ENCODE measurements around the gene RYR3.
"Not testable (repeated sequence)": the region's sequence is repeated elsewhere in the genome, so short reads cannot be mapped to it uniquely, and the experiment has no call there.

RYR3 gene

GRCh38 chr15:33569036-33569435 lies 258.3 kb downstream of the RYR3 start:
- no peak for FAIRE-seq
- DNase-seq (ENCODE audit: low spot score), result no peak

GRCh38 chr15:33577911-33578310 lies 267.1 kb downstream of the RYR3 start:
- not testable (repeated sequence) for FAIRE-seq; DNase-seq (ENCODE audit: low spot score)

DNA sequence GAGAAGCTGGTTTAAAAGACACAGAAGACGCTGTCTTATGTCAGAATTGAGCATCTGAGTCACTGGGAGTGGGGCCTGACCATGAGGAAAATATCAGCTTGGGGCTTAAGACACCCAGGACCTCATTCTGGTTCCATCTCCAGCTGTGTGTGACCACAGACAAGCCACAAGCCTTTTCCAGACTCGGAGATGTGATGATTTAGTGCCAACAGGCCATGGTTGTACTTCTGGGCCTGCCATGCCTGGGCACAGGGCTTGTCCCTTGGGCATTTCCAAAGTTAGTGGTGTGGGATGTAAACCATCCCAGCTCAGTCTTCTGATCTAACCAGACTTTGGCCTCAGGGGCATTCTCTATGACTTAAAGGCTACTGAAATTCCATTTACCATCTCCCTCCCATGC lies 269.8 kb downstream of the RYR3 start:
- FAIRE-seq, result no peak
- DNase-seq (ENCODE audit: low spot score), result peak; percentile 8

DNA sequence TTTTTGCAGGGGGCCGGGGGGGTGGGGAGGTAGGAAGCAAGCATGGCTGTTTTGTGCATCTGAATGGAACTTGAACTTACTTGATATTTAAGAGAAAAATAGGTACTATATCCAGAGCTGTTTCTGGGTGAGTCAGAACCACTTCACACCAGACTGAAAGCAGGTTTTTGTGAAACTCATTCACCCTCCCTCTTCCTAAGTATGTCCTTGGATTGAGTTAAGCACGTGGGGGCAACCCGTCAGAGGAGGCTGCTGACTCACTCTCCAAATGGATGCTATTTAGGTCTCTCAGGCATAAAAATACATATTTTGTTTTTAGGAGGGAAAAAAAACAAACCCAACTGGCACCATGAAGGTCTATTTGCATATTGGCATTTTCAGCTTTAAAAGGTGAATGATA lies 270.3 kb downstream of the RYR3 start:
- DNase-seq (ENCODE audit: low spot score) (peak; percentile 54), FAIRE-seq (no peak)

DNA sequence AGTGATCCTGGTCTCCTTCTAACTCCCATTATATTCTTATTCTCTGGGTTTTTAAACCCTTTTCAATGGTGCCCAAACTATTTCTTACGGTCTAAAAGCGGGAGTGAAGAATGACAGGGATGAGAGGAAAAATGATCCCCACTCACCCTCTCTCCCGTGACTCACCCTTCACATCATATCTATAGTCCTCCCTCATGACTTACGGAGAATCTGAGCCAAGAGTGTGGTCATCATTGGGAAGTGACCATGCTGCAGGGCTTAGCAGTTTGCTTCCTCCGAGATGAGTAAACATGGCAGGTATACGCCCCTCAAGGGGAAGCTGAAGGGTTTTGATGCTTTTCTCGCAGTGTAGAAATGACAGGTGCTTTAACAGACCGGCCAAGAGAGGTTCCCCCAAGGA lies 274.0 kb downstream of the RYR3 start:
- DNase-seq (ENCODE audit: low spot score), result peak; percentile 40

GRCh38 chr15:33586786-33587697 lies 276.3 kb downstream of the RYR3 start:
- DNase-seq (ENCODE audit: low spot score) (no peak), FAIRE-seq (no peak)

More for the DNA sequence above, 274.0 kb downstream of the RYR3 start:
- FAIRE-seq, result no peak

DNA sequence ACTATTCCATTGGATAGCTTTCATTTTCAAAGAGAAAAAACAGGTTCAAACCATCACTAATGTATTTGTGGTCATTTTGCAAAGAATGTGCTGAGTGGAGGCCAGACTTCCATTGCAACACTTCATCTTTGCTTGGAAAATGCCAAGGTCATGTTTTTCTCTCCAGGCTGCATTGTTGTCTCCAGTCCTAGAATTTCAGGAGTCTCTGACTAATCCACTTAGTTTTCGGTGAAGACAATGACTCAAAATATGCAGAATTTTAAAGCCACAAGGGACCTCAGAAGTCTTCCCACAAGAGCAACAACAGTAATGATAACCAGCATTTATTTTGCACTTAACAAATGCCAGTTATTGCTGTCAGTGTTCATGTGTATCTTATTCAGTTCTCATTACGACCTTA lies 277.0 kb downstream of the RYR3 start:
- no peak for FAIRE-seq
- DNase-seq (ENCODE audit: low spot score), result peak; percentile 37

DNA sequence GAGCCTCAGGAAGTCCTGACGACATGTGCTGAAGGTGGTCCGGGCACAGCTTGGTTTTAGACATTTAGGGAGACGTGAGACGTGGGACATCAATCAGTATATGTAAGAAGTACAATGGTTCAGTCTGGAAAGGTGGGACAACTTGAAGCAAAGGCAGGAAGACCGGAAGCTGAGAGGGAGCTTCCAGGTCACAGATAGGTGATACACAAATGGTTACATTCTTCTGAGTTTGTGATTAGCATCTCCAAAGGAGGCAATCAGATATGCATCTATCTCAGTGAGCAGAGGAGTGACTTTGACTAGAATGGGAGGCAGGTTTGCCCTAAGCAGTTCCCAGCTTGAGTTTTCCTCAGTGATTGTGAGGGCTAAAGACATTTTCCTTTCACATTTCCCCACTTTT lies 282.1 kb downstream of the RYR3 start:
- DNase-seq (ENCODE audit: low spot score) (no peak), FAIRE-seq (no peak)

- not testable (repeated sequence) for DNase-seq (ENCODE audit: low spot score); FAIRE-seq
Measured at GRCh38 chr15:33598382-33598781, 287.6 kb downstream of the RYR3 start.

DNA sequence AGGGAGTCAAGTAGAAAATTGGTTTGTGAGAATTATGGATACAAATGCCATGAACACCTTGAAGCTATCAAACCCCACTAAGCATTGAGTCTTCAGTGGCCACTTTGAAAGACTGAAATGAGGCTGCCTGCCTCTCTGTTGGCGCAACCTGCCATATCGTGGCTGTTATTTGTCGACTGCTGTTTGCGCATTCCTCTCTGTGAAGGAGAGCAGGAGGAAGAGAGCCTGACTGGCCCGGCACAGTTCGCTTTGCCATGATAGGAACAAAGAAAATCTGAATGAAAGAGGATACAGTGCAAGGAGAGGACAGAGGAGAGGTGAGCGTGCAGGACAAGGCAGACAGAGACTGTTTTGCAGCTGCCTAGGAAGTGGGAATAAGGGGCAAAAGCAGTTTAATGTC lies 289.4 kb downstream of the RYR3 start:
- FAIRE-seq, result no peak
- no peak for DNase-seq (ENCODE audit: low spot score)

- DNase-seq (ENCODE audit: low spot score) (no peak), FAIRE-seq (no peak)
Measured at GRCh38 chr15:33601461-33601860, 290.7 kb downstream of the RYR3 start.

DNA sequence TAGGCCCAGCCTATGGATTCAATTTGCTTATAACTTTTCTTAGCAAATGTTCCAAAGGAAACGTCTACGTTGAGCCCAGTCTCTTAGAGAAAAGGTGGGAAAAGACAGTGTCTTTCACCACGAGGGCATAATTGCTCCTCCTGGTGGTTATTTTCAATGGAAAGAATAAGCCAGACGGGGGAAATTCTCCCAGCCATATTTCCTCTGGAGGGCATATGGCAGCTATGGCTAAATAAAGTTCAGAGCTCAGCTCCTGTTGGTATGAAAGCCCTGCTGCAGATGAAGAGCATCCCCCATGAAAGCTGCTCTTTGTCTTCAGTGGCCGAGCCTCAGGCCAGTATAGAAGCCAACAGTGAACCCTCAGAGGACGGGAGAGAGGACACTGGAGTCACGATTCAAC lies 297.9 kb downstream of the RYR3 start:
- DNase-seq (ENCODE audit: low spot score) (no peak), FAIRE-seq (no peak)

DNA sequence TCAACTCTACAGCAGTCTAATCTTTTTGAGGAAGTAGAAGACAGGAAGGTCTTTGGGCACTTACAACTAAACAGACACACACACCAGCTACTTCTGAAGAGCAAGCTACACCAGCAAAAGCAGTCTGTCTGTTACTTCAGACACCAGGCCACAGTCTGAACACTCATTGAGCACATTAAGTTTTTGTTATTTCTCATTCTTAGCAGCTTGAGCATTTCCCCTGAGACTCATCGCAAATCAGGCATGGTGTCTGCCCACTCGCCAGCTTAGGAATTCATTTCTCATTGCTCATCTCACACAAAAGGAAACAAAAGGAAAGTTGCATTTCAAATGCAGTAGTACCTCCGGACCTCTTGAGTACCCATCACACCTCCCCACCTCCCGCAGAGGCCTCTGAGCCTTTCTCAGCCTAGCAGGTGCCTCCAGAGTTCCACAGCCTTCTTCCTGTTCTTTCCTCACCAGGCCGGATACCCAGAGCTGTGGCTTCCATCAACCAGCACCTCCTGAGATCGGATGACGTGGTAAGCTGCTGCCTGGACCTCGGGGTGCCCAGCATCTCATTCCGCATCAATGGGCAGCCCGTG lies 302.0 kb downstream of the RYR3 start:
- no peak for FAIRE-seq
- DNase-seq (ENCODE audit: low spot score), result no peak

GRCh38 chr15:33616475-33616874 lies 305.7 kb downstream of the RYR3 start:
- FAIRE-seq (no peak), DNase-seq (ENCODE audit: low spot score) (no peak)

DNA sequence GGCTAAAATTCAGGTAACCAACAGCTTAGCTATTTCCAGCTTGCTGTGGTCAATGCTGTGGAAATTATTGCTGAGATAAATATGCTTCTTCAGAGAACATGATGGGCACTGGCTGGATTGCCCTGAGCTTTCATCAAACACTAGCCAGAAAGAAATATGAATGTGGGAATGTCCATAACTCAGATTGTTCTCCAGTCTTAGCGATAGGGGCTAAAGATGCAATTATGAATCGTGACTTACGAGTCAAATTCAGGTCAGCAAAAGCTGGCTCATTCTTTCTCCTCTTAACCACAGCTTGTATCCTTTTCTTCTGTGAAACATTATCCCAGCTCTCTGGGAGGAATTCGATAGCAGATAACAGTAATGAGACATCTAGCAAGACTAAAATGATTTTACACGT lies 307.6 kb downstream of the RYR3 start:
- no peak for DNase-seq (ENCODE audit: low spot score)

GRCh38 chr15:33621141-33621540 lies 310.4 kb downstream of the RYR3 start:
- DNase-seq (ENCODE audit: low spot score), result no peak
- FAIRE-seq, result no peak

More for the DNA sequence above, 307.6 kb downstream of the RYR3 start:
- FAIRE-seq, result no peak

DNA sequence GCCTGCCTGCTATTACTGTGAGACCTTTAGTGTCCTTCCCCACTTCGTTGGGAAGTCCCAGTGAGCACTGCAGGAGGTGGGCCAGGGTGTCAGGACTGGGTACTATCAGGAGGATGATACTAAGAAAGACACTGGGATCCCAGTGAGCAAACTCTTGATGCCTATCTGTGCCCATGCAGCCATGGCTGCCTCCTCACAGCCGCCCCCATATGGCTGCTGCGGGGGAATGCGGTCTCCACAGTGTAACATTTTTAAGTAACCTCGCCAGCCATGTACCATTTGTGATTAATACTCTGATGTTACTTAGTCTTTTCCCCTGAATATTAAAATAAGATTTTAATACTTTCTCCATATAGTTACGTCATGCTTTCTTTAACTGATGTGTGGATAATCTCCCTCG lies 312.2 kb downstream of the RYR3 start:
- FAIRE-seq, result no peak
- DNase-seq (ENCODE audit: low spot score), result no peak

GRCh38 chr15:33624439-33624838 lies 313.7 kb downstream of the RYR3 start:
- DNase-seq (ENCODE audit: low spot score) (no peak), FAIRE-seq (no peak)

GRCh38 chr15:33629647-33630046 lies 318.9 kb downstream of the RYR3 start:
- no peak for DNase-seq (ENCODE audit: low spot score)
- no peak for FAIRE-seq

DNA sequence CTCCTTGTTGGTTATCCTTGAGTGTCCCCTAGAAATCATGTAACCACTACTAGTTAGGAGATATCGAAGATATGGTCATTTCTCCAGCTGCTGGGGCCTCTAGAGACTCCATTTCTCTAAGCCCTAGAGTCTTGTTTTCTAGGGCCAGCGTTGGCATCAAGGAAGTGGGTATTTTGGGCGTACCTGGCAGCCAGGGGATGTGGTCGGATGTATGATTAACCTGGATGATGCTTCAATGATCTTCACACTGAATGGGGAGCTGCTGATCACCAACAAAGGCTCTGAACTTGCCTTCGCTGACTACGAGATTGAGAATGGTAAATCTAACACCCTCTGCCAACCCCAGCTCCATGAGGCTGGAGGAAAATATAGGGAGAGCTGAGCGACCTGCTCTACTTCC lies 325.5 kb downstream of the RYR3 start:
- no peak for DNase-seq (ENCODE audit: low spot score)
- no peak for FAIRE-seq

DNA sequence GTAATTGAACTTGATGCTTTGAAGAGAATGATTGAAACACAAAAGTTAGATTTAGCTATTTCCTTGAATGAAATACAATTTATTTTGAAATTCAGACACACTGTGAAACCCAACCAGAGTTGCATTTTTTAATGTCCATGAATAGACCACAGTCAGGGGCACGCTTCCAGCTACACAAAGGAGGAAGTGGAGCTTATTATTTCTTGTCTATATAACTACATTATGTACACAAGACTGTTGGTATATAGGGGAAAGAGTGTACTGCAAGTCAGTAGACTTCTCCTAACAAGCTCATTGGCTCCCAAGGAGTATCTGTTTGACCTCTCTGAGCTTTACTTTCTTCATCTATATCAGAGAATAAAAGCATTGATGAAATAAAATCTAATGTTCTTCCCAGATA lies 326.2 kb downstream of the RYR3 start:
- no peak for FAIRE-seq

GRCh38 chr15:33638453-33638852 lies 327.7 kb downstream of the RYR3 start:
- FAIRE-seq (no peak), DNase-seq (ENCODE audit: low spot score) (no peak)

More for the DNA sequence above, 326.2 kb downstream of the RYR3 start:
- no peak for DNase-seq (ENCODE audit: low spot score)

- DNase-seq (ENCODE audit: low spot score), result no peak
- no peak for FAIRE-seq
Measured at GRCh38 chr15:33639051-33639450, 328.3 kb downstream of the RYR3 start.

All from urothelium cell line (cell line).